Measurements from ENCODE around the gene GPBAR1.
"Not testable (repeated sequence)": the region's sequence is repeated elsewhere in the genome, so short reads cannot be mapped to it uniquely, and the experiment has no call there.

The GPBAR1 gene

DNA sequence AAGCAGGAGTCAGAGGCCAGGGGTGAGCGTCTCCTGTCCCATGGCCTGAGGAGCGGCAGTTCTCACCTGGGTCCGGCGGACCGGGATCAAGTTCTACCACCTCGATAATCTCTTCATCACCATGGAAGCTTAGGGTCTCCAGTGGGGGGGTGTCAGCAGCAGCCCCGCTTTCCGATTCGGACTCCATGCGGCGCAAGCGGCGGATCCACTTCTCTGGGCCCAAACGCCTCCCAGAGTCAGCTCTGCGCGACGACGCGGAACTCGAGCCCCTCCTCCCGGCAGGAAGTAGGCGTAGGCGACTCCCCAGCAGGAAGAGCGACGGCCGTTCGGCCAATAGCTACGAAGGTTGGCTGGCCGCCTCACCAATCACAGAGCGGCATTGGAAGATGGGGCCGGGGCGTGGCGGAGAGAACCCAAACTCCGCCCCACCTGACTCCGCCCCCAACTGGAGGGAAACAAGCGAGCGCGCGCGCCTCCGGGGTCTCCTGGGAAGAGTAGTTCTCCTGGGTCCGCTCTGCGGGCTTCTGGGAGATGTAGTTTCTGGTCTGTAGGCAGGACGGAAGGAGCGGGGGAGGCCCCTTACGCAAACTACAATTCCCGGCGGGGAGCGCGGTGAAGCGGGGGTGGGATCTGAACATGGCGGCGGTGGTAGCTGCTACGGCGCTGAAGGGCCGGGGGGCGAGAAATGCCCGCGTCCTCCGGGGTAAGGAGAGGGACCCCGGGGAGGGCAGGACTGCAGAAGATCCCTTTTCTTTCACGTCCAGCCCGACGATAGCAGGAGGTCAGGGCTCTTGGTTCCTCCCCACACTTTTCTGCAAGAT is 9.3 kb downstream of the GPBAR1 start, which contains the start of the genes AAMP and PNKD:
AAMP (minus strand) TSS at position 238 of the 821 bp plus-strand sequence; CDS start at position 187, 51 bp downstream.
PNKD (plus strand) TSS at position 620 of the 821 bp plus-strand sequence; CDS start at position 637, 17 bp downstream.
- peak; percentile 100 for DNase-seq (ENCODE audit: low read depth)

DNA sequence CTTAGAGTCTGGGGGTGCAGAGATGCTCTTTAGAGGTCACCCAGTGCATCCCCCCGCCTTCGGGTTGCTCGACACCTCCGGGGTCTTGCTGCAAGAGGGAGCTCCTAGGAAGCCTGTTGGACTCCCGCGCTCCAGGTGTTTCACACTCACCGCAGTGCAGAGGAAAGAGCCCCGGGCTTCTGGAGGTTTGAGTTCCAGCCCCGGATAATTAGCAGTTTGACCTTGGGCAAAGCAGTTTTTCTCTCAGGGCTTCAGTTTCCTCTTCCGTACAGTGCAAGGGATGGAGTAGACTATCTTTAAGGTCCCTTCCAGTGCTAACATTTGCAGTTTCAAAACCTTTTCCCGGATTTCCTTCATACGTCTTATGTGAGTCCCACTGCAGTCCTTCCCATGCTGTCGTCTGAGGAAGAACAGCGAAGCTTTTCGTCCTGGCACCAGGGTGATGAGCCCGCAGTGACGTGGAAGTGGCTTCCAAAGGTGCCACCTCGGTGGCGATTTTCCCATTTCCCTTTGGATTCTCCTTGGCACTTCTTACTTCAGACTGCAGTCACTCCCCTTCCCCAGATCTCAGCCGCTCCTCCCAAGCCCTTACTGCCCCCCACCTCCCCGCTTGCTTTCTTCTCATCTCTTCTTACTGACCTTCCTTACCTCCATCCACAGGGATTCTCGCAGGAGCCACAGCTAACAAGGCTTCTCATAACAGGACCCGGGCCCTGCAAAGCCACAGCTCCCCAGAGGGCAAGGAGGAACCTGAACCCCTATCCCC is 10.1 kb downstream of the GPBAR1 start:
- no peak for DNase-seq (ENCODE audit: low read depth)

DNA sequence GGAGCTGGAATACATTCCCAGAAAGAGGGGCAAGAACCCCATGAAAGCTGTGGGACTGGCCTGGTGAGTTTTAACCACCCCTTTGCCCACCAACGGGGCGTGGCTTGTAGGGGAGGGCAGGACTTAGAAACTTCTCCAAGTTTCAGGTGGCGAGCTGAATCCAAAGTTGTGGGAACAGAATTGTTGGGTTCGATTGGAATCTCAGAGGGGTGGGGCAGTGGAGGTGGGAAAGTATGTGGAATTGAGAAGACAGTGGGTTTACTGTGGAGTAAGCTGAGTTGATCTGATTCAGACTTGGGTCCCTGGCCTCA is 10.6 kb downstream of the GPBAR1 start:
- no peak for DNase-seq (ENCODE audit: low read depth)

DNA sequence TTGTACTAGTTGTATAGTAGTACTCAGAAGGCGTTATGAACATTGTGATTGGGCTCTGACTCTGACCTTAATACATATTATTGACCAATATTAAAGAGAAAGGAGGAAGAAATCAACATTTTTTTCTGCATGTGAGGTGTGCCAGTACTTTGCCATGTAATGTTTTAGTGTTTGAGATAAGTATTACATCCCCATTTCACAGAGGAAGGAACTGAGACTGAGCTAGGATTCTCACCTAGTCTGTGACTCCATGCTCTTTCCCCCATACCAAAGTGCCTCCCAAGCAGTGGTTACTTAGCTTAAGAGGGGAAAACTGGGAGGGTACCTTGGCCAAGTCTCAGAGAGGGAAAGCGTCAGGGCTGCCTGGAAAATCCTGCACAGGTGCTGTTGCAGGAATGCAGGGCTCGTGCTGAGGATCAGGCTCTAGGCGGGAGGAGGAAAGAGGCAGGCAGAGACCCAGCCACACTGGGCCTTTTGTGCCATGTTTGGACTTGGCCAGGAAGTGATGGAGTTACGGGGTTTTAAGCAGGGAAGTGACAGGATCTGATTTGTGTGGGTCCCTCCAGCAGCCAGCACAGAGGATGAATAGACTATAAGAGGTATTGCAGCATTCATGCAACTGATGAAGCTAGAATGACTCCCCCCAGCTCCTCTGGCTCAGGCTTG is 11.2 kb downstream of the GPBAR1 start:
- DNase-seq (ENCODE audit: low read depth): no peak

DNA sequence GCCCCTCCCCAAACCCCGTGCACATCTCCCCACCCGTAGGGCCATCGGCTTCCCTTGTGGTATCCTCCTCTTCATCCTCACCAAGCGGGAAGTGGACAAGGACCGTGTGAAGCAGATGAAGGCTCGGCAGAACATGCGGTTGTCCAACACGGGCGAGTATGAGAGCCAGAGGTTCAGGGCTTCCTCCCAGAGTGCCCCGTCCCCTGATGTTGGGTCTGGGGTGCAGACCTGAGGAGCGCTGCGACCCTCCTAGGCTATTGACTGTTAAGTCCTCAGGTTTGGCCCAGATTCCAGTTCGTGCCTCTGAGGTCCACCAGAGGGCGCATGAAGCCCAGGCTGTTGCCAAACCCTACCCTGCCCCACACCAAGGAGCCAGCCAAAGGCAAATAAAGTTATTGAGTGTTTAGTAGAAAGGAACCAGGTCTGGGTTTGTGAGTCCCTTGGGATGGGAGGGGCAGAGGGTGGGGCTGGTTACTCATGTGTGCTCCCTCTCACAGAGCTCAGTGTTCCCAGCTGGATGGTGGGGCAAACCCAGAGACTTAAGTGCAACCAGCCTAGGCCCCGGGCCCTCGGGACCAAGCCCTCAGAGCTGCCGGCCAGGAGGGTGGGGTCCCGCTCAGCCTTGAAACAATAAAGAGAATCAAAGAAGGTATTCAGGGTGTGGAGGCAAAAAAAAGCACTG is 11.9 kb downstream of the GPBAR1 start:
- peak; percentile 62 for DNase-seq (ENCODE audit: low read depth)

DNA sequence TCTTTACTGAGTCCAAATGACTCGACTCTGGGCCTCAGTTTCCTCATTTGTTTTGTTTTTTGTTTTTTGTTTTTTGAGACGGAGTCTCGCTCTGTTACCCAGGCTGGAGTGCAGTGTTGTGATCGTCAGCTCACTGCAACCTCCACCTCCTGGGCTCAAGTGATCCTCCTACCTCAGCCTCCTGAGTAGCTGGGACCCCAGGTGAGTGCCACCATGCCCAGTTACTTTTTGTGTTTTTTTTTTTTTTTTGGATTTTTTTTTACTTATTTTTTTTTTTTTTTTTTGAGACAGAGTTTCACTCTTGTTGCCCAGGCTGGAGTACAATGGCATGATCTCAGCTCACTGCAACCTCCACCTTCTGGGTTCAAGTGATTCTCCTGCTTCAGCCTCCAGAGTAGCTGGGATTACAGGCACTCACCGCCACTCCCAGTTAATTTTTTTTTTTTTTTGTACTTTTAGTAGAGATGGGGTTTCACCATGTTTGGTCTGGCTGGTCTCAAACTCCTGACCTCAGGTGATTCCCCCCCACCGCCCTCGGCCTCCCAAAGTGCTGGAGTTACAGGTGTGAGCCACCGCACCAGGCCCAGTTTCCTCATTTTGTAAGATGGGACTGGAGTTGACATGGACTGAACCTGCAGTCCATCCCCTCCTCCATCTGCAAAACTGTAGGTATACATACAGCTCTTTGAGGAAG is 12.5 kb downstream of the GPBAR1 start:
- not testable (repeated sequence) for DNase-seq (ENCODE audit: low read depth)

DNA sequence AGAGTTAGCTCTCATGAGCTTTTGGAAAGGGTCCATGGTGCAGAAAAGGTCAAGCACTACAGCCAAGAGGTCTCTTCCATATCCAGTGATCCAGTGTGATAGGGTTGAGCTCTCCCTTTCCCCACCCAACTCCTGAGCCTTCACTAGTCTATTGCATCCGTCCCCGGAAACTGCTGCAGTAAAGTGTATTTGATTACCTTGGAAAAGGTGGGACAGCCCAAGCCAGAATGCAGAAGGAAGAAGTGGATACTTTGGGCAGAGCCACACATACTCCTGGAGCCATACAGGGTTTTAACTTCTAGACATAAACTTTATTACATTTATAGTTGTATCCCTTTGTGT is 13.1 kb downstream of the GPBAR1 start:
- DNase-seq (ENCODE audit: low read depth): no peak

DNA sequence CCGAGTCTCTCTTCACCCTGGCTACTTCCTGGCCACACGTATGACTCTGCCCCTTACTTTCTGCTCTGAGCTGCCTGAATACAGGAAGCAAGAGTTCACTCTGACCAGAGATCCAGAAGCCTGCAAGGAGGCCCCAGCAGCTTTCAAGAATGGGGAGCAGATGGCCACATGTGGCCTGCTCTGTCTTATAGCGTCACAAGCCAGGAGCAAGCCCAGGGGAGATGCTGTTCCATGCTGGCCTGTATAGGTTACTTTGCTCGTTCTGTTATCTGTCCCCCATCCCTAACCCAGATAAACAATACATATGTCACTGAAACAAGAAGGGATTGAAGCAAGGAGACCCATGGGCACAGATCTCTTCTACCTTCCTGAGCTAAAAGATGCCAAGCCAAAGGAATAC is 13.8 kb downstream of the GPBAR1 start:
- DNase-seq (ENCODE audit: low read depth): no peak

DNA sequence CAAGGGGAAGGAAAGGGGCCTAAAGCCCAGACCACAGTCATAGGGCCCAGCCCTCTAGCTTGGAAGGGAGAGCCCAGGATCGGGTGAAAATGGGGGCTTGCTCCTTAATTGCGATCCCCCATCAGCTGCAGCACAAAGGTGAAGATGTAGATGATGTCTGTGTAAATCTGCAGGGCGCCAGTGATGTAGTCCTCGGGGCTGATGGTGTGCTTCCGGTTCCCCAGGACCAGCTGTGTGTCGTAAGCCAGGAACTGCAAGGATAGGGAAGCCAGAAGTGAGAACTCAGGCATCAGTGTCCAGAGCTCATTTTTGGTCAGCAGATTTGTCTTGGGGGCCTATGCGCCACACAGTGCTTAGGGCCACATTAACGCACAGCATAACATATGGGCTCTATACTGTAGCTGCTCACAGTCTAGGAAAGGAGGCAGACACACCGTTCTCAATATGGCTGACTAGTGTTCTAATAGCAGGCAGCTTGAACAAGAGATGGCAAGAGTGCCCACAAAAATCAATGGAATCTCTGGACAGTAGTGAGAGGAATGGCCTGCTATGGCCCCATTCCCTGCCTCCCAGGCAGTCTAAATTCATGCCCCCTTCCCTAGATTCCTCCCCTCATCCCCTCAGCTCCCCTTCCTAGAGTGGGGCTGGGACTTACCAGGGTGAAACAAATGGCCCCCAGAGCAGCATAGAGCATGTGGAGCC is 14.7 kb downstream of the GPBAR1 start:
- no peak for DNase-seq (ENCODE audit: low read depth)

DNA sequence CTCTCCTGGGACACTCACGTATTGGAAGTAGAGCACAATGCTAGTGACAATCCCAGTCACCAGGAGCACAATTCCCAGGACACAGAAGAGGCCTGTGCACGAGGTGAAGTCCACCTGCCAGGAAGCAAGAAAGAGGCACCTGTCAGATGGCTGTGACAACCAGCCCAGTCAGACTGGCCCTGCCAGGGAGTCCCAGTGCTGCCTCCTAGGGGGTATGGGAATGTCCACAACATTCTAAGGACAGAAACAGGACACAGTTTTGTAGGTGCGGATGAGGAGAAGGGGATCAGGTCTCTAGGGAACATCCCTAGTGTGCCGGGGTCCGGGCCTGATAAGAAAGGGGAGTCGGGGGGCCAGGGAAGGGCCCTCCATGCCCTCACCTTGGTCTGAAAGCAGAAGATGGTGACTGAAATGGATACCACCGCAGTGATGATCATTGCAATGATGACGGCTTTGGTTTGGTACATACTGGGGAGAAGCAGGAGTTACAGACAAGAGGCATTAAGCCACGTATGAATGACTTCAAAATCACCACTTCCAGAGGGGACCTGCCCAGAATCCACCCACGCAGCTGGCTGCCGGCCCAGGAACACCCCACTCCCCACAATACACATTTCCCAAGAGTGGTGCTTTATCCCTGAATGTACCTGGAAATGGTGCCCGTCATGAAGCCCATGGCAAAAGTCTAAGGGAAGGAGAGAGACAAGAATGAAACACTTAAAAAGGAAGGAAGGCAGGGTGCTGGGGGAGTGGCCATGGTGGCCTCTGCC is 16.4 kb downstream of the GPBAR1 start:
- no peak for DNase-seq (ENCODE audit: low read depth)

DNA sequence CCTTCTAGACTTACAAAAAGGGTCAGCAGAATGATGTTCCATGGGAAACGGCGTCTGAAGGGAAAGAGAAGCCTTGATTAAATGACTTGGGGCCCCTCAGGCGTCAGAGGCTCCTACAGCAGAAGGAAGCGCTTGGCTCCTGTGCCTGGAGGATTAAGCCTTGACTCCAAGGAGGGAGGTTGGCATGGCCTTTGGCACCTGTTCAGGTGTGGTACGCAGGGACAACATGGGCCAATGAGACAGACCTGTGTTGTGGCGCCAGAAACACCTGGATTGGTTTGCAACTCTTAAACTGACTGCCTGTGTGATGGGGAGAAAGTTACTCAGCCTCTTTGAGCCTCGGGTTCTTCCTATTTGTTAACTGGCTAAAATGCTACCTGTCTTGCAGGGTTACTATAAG is 17.1 kb downstream of the GPBAR1 start:
- DNase-seq (ENCODE audit: low read depth): no peak

DNA sequence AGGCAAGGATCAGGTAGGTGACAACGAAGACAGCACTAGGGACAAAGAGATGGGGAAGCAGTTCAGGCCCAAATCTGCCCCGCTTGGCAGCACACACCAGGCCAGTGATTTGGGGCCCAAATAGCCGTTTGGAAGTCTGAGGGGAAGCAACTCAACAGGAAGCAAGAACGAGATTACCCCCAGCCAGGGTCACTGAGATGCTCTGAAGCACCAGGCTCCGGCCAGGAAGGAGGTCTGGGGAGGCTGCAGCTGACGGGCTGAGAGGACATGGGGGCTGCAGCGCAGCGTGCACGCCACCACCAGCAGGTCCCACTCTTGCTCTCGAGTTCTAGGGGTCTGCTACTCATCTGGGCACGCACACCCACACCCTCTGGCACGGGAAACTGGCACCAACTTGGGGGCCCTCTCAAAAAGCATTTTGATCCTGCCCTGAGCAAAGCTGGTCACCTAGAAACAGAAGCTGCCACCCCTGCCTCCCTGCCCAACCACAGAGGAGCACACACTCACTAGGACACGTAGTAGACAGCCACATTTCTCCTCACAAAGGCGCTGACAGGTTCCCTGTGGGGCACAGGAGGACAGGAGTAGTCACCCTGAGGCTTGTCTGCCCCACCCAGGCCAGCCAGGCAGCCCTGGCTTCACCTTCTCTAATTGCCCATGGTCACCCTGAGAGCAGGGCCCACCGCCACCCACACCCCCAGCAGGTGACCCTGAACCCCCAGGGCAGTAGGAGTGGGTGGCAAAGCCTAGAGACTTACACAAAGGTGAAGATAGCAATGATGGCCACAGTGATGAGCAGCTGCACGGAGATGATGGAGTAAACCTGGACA is 17.9 kb downstream of the GPBAR1 start:
- no peak for DNase-seq (ENCODE audit: low read depth)

DNA sequence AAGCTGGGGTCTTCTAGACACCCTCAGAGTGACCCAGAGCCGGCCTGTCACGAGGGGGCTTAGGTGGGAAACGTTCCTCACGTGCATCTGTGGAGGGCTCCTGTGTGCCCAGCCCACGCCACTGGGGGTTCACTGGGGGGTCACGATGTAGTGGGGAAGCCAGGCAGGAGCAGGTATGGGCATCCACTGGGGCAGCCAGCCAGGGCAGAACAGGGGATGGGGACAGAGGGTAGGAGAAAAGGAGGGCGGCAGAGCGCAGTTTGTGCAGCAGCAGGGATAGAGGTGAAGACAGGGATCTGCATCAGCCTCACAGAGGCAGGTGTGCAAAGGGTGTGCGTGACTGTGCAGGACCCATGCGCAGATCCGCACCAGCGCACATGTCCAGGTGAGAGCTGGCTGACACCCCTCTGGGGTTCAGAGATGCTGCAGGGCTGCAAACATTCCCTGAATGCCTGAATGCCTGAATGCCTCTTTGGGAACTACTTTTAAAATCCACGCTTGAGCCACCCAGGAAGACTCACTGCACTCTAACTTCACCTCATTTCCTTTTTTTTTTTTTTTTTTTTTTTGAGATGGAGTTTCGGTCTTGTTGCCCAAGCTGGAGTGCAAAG is 19.6 kb downstream of the GPBAR1 start:
- DNase-seq (ENCODE audit: low read depth): no peak

DNA sequence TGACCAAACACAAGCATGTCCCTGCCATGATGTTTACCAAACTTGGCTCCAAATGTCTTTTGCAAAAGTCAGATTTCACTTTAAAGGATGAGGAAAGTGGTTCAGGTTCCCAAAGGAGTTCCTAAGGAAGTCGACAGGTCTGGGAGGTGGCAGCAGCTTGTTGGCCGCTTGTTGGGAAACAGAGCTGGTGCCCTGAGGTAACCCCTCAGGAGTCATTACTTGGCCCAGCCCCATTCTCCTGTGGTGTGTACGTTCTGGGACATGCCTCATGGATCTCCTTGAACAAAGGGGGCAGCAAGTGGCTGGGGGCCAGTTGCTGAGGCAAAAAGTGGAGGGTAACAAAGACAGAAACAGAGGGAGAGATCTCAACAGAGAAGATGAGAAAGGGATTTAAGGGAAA is 20.6 kb downstream of the GPBAR1 start:
- DNase-seq (ENCODE audit: low read depth): no peak

DNA sequence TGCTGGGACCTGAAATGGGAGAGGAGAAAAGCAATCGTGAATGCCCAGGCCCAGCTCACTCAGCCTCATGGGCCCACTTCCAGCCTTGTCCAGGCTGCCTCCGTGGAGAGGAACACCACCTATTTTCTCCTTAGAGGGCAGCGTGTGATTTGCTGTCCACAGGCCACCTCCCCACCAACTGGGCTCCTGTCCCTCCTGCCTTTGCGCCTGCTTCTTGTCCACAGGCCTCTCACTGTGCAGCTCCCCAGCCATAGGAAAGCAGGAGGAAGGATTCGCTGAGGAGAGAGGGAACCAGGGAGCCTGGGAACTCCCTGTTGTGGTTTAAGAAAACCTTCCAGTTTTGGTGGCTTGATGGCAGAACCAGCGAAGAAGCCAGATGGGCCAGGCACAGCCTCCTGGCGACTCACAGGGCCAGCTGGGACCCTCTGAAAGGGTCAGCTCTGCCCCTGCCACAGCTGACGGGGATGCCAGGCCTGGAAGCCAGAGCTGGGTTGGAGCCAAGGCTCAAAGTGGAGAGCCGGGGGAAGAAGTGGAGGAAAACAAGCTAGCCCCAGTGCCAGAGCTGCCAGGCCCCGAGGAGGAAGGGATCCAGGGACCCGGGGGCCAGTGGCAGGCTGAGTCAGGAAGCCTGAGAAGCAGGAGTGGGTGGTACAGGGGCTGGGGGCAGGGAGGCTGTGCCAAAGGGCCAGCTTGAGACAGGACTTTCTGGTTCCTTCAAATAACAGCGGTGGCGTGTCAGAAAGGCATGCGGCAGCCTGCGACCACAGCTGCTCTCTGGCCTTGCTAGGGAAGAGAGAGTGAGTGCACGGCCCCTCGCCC is 21.6 kb downstream of the GPBAR1 start:
- DNase-seq (ENCODE audit: low read depth): no peak

DNA sequence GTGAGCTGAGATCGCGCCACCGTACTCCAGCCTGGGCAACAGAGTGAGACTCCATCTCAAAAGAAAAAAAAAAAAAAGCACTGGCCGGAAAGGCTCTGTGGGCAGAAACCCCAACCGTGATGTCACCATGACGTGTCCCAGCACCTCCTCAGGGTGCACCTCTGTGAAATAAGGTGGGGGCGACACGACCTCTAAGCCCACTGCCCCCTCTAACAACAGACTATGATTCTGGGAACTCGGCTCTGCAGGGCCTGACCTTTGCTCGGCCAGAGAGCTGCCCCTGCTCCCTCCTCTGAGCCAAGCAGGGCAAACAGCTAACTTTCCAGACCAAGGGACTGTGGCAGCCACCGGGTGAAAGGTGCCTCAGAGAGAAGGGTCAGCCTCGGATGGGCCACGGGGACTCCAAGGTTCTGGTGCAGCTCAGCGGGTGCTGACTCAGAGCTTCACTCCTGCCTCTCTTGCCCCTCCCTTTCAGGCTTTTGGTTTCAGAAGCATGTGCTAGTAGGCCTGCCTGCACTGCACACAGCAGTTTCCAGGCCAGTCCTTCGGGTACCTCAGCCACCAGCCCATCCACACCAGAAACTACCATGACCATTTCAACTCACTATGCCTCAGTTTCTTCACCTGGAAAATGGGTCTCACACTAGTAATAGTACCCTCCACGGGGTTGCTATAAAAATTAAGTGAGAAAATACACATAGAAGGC is 23.4 kb downstream of the GPBAR1 start:
- no peak for DNase-seq (ENCODE audit: low read depth)

DNA sequence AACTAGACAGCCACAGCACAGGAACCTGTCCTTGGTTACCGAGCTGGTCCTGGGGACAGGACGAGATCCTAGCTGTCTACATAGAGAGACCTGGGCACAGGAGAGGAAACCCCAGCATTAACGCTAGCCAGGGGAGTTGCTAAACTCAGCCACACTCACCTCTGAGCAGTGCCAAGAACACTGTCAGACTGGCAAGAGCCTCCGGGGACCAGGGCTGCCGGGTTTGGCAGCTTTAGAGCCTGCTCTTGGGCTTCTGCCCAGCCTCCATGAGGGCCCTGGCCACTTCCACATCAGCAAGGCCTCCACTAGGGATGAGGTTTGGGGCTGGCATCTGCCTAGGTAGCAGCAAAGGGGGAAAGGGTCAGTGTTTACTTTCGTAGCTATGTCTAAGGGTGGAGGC is 24.8 kb downstream of the GPBAR1 start:
- DNase-seq (ENCODE audit: low read depth): no peak
